ENCODE data around the gene PRSS2.

DNA sequence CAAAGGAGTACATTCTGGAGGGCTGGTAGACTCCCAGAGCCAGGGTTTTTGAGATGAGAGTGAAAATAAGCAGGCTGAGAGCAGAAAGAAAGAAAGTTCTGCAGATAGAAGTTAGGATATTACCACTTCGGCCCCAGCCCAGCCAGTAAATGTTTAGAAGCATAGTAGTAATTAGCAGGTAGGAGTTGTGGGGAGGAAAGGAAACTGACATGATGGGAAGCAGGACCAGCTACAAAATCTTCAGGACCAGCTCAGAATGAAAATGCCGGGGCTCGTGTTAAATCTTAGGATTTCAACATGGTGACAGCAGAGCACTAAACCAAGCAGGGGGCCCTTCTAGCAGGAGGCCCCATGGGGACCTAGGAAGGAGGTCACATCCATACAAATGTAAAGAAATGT lies 28.7 kb downstream of the PRSS2 start:
- no peak for TF ChIP-seq POLR2A (IDR thresholded peaks at IDR 0.05)
- TF ChIP-seq, protein P1, sequence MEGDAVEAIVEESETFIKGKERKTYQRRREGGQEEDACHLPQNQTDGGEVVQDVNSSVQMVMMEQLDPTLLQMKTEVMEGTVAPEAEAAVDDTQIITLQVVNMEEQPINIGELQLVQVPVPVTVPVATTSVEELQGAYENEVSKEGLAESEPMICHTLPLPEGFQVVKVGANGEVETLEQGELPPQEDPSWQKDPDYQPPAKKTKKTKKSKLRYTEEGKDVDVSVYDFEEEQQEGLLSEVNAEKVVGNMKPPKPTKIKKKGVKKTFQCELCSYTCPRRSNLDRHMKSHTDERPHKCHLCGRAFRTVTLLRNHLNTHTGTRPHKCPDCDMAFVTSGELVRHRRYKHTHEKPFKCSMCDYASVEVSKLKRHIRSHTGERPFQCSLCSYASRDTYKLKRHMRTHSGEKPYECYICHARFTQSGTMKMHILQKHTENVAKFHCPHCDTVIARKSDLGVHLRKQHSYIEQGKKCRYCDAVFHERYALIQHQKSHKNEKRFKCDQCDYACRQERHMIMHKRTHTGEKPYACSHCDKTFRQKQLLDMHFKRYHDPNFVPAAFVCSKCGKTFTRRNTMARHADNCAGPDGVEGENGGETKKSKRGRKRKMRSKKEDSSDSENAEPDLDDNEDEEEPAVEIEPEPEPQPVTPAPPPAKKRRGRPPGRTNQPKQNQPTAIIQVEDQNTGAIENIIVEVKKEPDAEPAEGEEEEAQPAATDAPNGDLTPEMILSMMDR (IDR thresholded peaks at IDR 0.05), result no peak

Measured in lower leg skin (tissue), 3 donors.